Calu3 (cell line): ENCODE results near the gene NOX5. TPM values are rescaled to one million over a fixed set of nuclear protein-coding genes. Genes with fewer than 3 reads are reported as not detected.

Source experiments
- BruUV-seq: library from RNA; stranded (reverse); fragments of 400-500 nt; replicated peaks from 2 replicates; lab custom pipeline; 2021; lab: Mats Ljungman, UMichigan
- CTCF ChIA-PET: fragments of 300-600 bp; sonication (Branson Sonifier 250); formaldehyde crosslinking; loops from one replicate; lab custom pipeline; 2022; ENCODE audit warnings: antibody characterized with exemption; lab: Charles Lee
- DNase-seq: peaks from one replicate; pipeline ENCODE4 v3.0.0; 2022
- H3K27ac Mint-ChIP-seq: one replicate; pipeline ENCODE4 v1.8.0; 2022; ENCODE audit warnings: mixed read lengths; ENCODE audit not compliant: unreplicated experiment
- H3K27me3 Mint-ChIP-seq: one replicate; pipeline ENCODE4 v1.8.0; 2022; ENCODE audit warnings: mixed read lengths; ENCODE audit not compliant: unreplicated experiment
- H3K36me3 Mint-ChIP-seq: one replicate; pipeline ENCODE4 v1.8.0; 2022; ENCODE audit warnings: mild to moderate bottlenecking, moderate library complexity, mixed read lengths; ENCODE audit not compliant: insufficient read depth, unreplicated experiment
- H3K4me1 Mint-ChIP-seq: one replicate; pipeline ENCODE4 v1.8.0; 2022; ENCODE audit warnings: mild to moderate bottlenecking, low read depth, mixed read lengths; ENCODE audit not compliant: unreplicated experiment
- H3K4me3 Mint-ChIP-seq: one replicate; pipeline ENCODE4 v1.8.0; 2022; ENCODE audit warnings: mild to moderate bottlenecking, low read depth, moderate library complexity, mixed read lengths; ENCODE audit not compliant: unreplicated experiment
- H3K9me3 Mint-ChIP-seq: one replicate; pipeline ENCODE4 v1.8.0; 2022; ENCODE audit warnings: low read depth, mixed read lengths; ENCODE audit not compliant: unreplicated experiment
- CTCF ChIP-seq: fragments of 200-600 bp; IDR thresholded peaks from one replicate; pipeline ENCODE4 v1.8.0; 2022; ENCODE audit warnings: antibody characterized with exemption; ENCODE audit not compliant: unreplicated experiment
- intact Hi-C: fragments of 100-400 bp; cut with micrococcal nuclease; formaldehyde crosslinking; loops from one replicate; pipeline ENCODE4 v1.10.0; 2022; ENCODE audit not compliant: unreplicated experiment
- total RNA-seq: library from RNA; stranded (reverse); gene quantifications from 2 replicates; pipeline ENCODE4 v1.2.3, GENCODE V29; 2022

The NOX5 gene
- total RNA-seq, 1 experiment from 2014 or later = 0.14 TPM

GRCh38 chr15:69060041-69060481 lies 45.6 kb downstream of the NOX5 start:
- Mint-ChIP-seq H3K27me3 (peaks cover 33% of the 10 kb centered on the region), H3K27ac (no peak overlapping the region), H3K4me1 (no peaks in the 10 kb centered on the region), H3K4me3 (no peak overlapping the region), H3K9me3 (no peaks in the 10 kb centered on the region), H3K36me3 (peaks cover 5% of the 10 kb centered on the region)
- CTCF ChIA-PET = interaction anchor here (1.2 kb wide), 1 partner anchor 42 kb away, joined by 3 read pairs; no protein-coding TSS in a partner anchor
- no TSS peak for BruUV-seq
- no peak for DNase-seq
- intact Hi-C loops = no loop called here
- TF ChIP-seq CTCF = no peak

- H3K27me3 Mint-ChIP-seq = peaks cover 32% of the 10 kb centered on the region
- H3K4me3 Mint-ChIP-seq = no peak overlapping the region
- H3K36me3 Mint-ChIP-seq = peaks cover 5% of the 10 kb centered on the region
- H3K9me3 Mint-ChIP-seq = no peaks in the 10 kb centered on the region
- intact Hi-C loops = no loop called here
- no peak for DNase-seq
- BruUV-seq = no TSS peak
- CTCF ChIA-PET = no interaction called here
- no peak for TF ChIP-seq CTCF
- H3K27ac Mint-ChIP-seq = no peak overlapping the region
- H3K4me1 Mint-ChIP-seq = no peaks in the 10 kb centered on the region
Measured at GRCh38 chr15:69060744-69061143, 46.2 kb downstream of the NOX5 start.

GRCh38 chr15:69061414-69061842 lies 46.9 kb downstream of the NOX5 start:
- intact Hi-C loops = no loop called here
- no TSS peak for BruUV-seq
- Mint-ChIP-seq H3K9me3 (no peaks in the 10 kb centered on the region), H3K4me1 (no peaks in the 10 kb centered on the region), H3K36me3 (peaks cover 5% of the 10 kb centered on the region), H3K27me3 (peaks cover 25% of the 10 kb centered on the region), H3K27ac (no peak overlapping the region), H3K4me3 (no peak overlapping the region)
- no peak for DNase-seq
- CTCF ChIA-PET = interaction anchor here (0.7 to 1.2 kb wide), 2 partner anchors 164 to 191 kb away, joined by 3 to 5 read pairs; no protein-coding TSS in a partner anchor
- no peak for TF ChIP-seq CTCF

- Mint-ChIP-seq H3K4me1 (peaks cover 13% of the 10 kb centered on the region), H3K27ac (no peak overlapping the region), H3K36me3 (no peaks in the 10 kb centered on the region), H3K27me3 (peaks cover 1% of the 10 kb centered on the region), H3K4me3 (no peak overlapping the region), H3K9me3 (no peaks in the 10 kb centered on the region)
- no peak for DNase-seq
- CTCF ChIA-PET = no interaction called here
- no TSS peak for BruUV-seq
- intact Hi-C loops = no loop called here
- no peak for TF ChIP-seq CTCF
Measured at GRCh38 chr15:69064649-69065048, 50.2 kb downstream of the NOX5 start.
